SK-N-SH treated with all-trans-retinoic acid at 6 μM for 48 hours (cell line): Measurements from ENCODE around the gene QPRT.

ENCODE experiments used
- ARNTL ChIP-seq: fragments of 450-650 bp; formaldehyde crosslinking; IDR thresholded peaks from 2 replicates; pipeline ENCODE4 v1.5.0; 2020; ENCODE audit warnings: low read depth, mild to moderate bottlenecking, moderate library complexity, borderline replicate concordance
- CSDC2 ChIP-seq: fragments of 250-450 bp; sonication (Bioruptor Pico); IDR thresholded peaks from 2 replicates; pipeline ENCODE4 v1.5.0; 2020; ENCODE audit warnings: mild to moderate bottlenecking, moderate library complexity
- ESRRG ChIP-seq: fragments of 250-450 bp; sonication (Bioruptor Pico); IDR thresholded peaks from 2 replicates; pipeline ENCODE4 v1.6.1; 2021; ENCODE audit warnings: mild to moderate bottlenecking
- RARB ChIP-seq: fragments of 250-450 bp; sonication (Bioruptor Pico); IDR thresholded peaks from 2 replicates; pipeline ENCODE4 v1.8.0; 2021; ENCODE audit warnings: mild to moderate bottlenecking, moderate library complexity
- SNAI2 ChIP-seq: fragments of 250-450 bp; sonication (Bioruptor Pico); IDR thresholded peaks from 2 replicates; pipeline ENCODE4 v1.5.0; 2020; ENCODE audit warnings: mild to moderate bottlenecking, moderate library complexity
- ZC3H10 ChIP-seq: fragments of 250-450 bp; sonication (Bioruptor Pico); IDR thresholded peaks from 2 replicates; pipeline ENCODE4 v1.5.1; 2021; ENCODE audit warnings: mild to moderate bottlenecking, moderate library complexity
- ZNF565 ChIP-seq: fragments of 450-650 bp; formaldehyde crosslinking; conservative IDR thresholded peaks from 2 replicates; pipeline ENCODE4 v1.5.0; 2020; ENCODE audit warnings: low read depth, mild to moderate bottlenecking, moderate library complexity
- ZNF8 ChIP-seq: fragments of 450-650 bp; formaldehyde crosslinking; IDR thresholded peaks from 2 replicates; pipeline ENCODE4 v1.5.0; 2020; ENCODE audit warnings: mild to moderate bottlenecking, moderate library complexity
- TF ChIP-seq, protein P1 (sequence below): fragments of 250-450 bp; sonication (Bioruptor Pico); IDR thresholded peaks from 2 replicates; pipeline ENCODE4 v1.8.0; 2020; ENCODE audit warnings: mild to moderate bottlenecking, moderate library complexity, borderline replicate concordance
- TF ChIP-seq, protein P2 (sequence below): fragments of 250-450 bp; sonication (Bioruptor Pico); IDR thresholded peaks from 2 replicates; pipeline ENCODE4 v1.5.1; 2020; ENCODE audit warnings: low read depth, mild to moderate bottlenecking, moderate library complexity

GRCh38 chr16:29644338-29644857 is 34.6 kb upstream of the QPRT start:
- TF ChIP-seq CSDC2 (CRISPR knock-in tag): no peak
- no peak for TF ChIP-seq ESRRG
- TF ChIP-seq RARB (CRISPR knock-in tag): no peak
- TF ChIP-seq, protein P1, sequence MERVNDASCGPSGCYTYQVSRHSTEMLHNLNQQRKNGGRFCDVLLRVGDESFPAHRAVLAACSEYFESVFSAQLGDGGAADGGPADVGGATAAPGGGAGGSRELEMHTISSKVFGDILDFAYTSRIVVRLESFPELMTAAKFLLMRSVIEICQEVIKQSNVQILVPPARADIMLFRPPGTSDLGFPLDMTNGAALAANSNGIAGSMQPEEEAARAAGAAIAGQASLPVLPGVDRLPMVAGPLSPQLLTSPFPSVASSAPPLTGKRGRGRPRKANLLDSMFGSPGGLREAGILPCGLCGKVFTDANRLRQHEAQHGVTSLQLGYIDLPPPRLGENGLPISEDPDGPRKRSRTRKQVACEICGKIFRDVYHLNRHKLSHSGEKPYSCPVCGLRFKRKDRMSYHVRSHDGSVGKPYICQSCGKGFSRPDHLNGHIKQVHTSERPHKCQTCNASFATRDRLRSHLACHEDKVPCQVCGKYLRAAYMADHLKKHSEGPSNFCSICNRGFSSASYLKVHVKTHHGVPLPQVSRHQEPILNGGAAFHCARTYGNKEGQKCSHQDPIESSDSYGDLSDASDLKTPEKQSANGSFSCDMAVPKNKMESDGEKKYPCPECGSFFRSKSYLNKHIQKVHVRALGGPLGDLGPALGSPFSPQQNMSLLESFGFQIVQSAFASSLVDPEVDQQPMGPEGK: no peak
- TF ChIP-seq ARNTL (CRISPR knock-in tag): no peak
- TF ChIP-seq ZNF8 (CRISPR knock-in tag): no peak
- no peak for TF ChIP-seq ZC3H10 (CRISPR knock-in tag)
- TF ChIP-seq, protein P2, sequence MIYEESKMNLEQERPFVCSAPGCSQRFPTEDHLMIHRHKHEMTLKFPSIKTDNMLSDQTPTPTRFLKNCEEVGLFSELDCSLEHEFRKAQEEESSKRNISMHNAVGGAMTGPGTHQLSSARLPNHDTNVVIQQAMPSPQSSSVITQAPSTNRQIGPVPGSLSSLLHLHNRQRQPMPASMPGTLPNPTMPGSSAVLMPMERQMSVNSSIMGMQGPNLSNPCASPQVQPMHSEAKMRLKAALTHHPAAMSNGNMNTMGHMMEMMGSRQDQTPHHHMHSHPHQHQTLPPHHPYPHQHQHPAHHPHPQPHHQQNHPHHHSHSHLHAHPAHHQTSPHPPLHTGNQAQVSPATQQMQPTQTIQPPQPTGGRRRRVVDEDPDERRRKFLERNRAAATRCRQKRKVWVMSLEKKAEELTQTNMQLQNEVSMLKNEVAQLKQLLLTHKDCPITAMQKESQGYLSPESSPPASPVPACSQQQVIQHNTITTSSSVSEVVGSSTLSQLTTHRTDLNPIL: no peak
- TF ChIP-seq SNAI2 (CRISPR knock-in tag): no peak
- TF ChIP-seq ZNF565: no peak
